NCI-H187 (cell line): ENCODE data around the gene SCML2.
"Not testable (repeated sequence)": the region's sequence is repeated elsewhere in the genome, so short reads cannot be mapped to it uniquely, and the experiment has no call there.

Experiments
- DNase-seq, 2 experiments: peaks; one replicate each; lab custom pipeline; 2025; lab: John Stamatoyannopoulos, UW

The SCML2 gene

DNA sequence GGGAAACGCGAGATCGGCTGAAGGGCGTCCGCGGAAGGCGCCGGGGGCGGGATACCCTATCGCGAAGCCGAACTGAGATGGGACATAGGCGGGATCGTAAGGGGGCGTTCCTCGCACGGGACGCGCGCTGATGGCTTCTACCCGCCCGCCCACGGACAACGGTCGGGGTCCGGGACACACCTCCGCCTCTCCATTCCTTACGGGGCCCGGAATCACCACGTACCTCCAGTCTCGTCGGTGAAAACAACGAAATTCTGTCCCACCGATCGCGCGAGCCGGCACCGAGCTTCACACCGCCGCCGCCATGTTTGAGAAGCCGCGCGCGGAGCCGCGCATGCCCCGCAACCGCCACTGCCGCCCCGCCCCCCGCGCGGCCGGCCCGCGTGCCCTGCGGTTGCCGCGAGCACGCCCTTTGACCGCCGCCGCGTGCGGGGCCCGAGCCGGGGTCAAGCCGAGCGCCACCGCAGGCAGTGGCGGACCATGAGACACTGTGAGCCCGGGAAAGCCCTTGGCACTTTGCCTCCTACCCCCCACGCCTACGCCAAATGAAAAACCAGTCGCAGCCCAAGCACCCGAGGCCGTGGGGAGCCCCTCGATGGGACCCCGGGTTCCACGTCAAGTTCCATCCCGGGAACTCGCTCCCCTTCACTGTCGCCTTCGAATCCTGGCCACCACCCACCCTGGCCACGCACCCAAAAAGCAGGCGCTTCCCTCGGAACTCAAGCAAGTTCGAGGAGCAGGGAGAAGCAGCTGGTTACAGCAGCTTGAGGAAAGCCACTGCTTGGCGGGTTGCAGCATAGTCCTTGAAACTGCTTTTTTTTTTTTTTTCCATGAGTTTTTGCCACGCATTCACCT, at the start of gene SCML2:
Gene SCML2, minus strand, starts transcription at position 320 of the 855 bp plus-strand sequence. CDS start 20,617 bp downstream, outside the sequence.
- DNase-seq: peak in 1 of 2 experiments; percentile 10

DNA sequence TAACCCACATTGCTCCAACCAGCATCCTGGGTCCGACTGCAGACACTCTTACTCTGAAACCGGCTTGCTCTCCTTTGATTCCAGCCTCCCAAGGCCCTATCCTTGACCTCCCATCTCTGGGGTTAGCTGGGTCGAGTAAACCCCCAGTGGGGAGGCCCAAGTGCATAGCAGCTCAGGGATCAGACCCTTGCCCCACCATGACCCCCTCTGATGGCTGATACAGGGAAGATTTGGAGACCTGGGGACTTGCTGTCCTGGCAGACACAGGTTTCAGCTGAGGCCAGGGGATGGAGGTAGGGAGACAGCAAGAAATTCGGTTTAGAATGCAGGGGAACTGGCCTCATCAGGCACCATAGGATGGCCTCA, 47.3 kb upstream of the SCML2 start:
- DNase-seq: no peak

DNA sequence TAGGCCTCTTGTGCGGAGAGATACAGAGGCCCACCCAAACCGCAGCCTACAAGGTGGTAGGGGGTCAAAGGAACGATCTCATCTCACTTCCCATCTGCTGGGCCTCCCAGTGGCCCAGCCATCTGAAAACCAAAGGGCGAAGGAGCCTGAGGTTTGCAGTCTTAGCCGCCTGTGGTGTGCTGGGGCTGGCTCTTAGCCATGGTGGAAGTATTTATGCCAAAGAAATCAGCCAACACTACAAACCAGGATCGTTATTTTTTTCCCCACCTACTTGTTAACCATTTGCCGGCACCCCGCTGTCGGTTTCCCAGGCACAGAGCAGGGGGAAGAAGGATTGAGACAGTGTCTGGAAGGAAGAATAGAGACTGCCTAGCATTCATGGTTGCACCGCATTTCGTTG, 40.0 kb upstream of the SCML2 start:
- no peak for DNase-seq

DNA sequence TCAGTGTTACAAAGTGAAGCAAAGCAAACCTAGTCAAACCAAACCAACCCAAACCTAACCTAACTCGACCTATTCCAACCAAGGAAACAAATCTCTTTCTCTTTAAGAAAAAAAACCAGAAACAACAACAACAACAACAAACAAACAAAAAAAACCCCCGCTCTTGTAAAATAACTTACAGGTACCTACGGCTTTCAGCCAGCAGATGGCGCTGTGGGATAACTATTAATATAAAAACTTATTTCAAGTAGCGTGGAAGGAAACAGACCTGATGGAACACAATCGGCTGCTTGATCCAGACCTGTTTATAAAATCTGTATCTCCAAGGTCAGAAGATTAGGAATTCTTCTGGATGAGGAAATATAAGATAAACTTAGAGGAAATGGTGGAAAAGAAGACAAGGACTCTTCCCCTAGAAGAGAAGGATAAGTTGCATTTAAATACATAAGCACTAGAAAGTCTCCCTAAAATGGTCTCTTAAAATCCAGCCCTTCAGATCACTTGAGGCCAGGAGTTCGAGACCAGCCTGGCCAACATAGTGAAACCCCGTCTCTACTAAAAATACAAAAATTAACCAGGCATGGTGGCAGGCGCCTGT, 36.6 kb upstream of the SCML2 start:
- peak in 1 of 2 experiments; percentile 22 for DNase-seq

DNA sequence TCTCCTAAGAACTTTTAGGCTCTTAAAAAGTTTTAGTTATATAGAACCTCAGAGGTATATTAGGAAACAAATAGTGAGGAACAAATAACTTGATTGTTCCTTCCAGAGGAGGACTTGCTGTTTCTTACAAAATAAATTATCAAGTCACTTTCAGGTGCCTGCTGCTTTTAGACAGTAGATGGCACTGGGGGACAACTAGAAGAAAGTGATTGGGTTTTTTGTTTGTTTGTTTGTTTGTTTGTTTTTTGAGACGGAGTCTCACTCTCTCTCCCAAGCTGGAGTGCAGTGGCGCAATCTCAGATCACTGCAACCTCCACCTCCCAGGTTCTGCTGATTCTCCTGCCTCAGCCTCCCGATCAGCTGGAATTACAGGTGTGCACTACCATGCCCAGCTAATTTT, 35.5 kb upstream of the SCML2 start:
- DNase-seq: no peak

DNA sequence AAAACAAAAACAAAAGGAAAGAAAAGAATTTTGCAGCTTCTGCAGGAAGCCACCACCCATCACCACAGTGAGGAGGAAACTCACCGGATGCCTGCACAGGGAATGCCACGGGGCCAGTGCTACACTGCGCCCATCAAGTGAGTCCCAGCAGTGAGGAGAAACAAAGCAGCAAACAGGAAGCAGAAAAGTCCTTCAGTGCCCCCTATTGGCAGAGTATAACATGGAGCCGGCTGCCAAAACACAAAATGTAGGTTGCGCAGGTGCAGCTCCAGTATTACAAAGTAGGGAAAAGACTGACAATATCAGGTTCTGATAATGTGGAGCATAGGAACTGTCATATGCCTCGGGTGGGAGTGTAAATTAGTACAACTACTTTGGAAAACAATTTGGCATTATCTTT, 23.3 kb upstream of the SCML2 start:
- DNase-seq: peak in 1 of 2 experiments; percentile 13

DNA sequence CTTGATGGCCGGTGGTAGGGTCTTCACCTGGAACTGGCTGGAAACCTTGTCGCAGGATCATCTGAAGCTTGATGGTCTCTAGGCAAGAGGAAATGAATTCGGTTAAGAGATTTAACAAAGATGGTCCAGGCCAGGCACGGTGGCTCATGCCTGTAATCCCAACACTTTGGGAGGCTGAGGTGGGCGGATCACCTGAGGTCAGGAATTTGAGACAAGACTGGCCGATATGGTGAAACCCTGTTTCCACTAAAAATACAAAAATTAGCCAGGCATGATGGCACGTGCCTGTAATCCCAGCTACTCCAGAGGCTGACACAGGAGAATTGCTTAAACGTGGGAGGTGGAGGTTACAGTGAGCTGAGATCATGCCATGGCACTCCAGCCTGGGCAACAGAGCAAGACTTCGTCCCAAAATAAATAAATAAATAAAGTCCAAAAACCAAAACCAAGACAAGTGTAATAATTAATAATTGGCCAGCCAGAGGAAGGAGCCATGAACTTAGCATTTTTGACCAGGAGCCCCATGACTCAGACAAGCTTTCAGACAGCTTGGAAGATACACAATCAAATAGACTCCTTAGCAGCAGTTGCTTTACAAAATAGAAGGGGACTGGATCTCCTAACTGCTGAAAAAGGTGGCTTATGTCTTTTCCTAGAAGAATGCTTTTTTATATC, 20.8 kb upstream of the SCML2 start:
- not testable (repeated sequence) for DNase-seq

DNA sequence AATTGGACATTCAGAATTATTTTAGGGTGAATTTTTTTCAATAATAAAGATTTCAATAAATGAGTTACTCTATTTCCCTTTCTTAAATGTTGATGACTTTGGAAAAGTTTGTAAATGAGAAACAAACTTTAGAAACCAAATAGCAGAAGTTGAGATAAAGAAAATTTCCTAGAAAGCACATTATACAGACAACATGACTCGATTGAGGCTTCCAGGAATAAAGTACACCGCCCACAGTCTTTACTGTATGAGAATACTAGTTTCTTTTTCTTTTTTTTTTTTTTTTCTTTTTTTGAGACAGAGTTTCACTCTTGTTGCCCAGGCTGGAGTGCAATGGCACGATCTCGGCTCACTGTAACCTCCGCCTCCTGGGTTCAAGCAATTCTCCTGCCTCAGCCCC, 14.6 kb upstream of the SCML2 start:
- DNase-seq: not testable (repeated sequence)

DNA sequence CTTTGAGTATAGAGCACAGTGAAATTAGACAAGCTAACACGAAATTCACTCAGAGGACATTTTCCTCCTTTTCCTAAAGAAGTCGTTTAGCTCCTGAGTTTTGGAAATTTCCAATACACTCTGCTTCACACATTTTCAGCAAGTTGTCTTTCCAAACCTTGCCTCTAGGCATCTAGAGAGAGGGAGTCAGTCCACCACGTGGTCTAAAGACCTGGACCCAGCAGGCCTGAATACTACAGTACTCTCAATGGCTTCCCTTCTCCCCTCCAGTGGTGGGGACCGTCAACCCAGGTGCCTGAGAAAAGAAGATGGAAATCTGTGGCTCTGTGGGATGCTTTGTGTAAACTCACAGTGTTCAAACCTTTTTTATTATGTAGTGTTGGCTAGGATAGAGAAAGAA, 13.9 kb upstream of the SCML2 start:
- DNase-seq: no peak

DNA sequence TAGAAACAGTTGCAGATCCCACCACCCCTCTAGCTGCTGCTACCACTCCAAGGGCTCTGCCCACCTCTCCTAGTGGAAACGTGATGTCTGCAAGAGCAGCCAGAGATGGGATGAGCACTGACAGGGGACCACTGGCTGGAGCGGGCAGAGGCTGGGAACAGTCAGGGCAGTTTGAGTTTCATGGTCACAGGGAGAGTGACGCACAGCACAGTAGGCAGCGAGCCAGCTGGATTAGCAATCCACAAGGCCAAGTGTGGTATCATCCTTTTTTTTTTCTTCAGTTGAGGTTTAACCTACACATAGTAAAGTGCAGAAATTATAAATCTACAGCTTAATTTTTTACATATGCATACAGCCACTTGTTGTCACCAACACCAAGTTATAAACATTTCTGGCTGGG, 6.4 kb upstream of the SCML2 start:
- no peak for DNase-seq

DNA sequence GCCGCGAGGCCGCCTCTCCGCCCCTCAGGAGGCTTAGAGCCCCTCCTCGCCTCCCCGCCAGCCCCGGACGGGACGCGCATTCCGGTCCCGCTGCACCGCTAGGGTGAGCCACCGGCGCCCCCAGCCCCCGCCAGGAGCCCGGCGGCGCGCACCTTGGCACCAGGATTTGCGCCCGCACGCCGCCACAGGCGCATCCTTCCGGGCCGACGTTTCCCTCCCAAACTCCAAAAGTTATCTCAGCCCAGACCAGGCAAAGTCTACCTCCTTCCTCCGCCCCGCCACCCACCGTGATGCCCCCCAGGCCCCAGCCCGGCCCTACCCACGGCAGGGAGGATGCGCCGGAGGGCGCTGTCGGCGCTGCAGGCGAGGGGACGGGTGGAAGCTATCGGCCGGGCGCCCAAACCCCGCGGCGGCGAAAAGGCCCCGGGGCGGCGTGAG, 538 bp downstream of the SCML2 start:
- DNase-seq: no peak

DNA sequence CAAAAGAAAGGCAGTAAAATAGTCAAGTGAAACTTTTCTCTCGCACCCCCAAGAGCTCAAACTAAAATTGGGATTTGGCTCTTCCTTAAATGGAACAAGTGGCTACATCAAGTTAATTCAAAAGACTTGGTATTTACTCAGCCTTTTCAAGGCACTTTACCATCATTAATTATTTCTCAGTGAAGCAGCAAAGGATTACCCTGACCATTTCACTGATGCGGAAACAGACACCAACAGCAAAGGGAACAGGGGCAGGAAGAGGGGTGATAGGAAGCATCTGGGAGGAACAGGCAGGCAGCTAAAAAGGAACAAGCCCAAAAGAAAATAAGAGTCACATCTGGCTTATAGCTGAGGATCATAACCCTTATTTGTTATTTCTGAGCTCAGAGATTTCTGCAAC, 2.7 kb downstream of the SCML2 start:
- no peak for DNase-seq

DNA sequence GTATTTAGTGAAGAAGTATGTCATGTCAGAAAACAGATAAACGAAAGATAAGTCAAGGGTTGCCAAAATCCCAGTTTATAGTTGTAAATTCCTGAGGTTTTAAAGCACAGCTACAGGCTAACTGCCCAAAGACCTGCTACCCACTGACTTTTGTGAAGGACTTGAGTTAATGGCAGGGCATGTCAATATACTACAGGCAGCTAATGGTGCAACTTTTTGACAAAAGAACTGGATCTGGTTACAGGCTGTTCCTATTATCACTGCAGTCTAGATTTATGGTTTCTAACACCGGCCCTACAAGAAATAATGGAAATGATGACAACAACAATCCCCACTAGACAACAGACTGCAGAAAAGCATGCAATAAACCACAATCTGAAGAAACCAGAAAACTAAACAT, 6.4 kb downstream of the SCML2 start:
- no peak for DNase-seq

DNA sequence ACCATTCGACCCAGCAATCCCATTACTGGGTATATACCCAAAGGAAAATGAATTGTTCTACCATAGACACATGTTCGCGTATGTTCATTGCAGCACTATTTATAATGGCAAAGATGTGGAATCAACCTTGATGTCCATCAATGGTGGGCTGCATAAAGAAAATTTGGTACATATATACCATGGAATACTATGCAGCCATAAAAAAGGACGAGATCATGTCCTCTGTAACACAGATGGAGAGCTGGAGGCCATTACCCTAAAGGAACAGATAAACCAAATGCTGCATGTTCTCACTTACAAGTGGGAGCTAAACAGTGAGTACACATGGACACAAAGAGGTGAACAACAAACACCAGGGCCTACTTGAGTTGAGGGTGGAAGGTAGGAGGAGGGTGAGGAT, 45.1 kb downstream of the SCML2 start:
- no peak for DNase-seq

DNA sequence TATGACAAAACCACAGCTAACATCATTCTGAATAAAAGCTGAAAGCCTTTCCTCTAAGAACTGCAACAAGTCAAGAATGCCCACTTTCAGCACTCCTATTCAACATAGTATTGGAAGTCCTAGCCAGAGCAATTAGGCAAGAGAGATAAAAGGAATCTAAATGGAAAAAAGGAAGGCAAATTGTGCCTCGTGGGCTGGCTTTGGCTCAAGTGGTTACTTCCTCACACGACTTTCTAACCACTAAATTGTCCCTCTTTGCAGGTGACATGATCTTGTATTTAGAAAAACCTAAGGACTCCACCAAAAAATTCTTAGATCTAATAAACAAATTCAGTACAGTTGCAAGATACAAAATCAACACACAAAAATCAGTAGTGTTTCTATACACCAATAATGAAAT, 57.2 kb downstream of the SCML2 start:
- no peak for DNase-seq

DNA sequence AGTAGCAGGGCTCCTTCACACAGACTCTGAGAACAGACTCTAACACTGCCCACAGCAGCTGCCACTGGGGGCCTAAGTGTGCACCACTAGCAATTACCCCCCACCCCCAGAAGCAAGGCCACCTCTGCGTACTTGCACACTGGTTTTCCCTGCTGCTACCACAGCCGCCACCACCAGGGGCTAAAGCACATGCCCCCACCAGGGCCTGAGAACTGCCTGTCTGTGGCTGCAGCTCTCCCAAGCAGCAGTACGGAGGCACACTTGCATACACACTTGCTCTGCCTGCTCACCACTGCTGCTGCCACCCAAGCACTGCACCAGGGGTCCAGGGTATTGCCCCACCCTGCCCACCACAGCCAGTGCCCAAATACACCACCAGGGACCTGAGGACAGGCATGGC, 59.6 kb downstream of the SCML2 start:
- no peak for DNase-seq

DNA sequence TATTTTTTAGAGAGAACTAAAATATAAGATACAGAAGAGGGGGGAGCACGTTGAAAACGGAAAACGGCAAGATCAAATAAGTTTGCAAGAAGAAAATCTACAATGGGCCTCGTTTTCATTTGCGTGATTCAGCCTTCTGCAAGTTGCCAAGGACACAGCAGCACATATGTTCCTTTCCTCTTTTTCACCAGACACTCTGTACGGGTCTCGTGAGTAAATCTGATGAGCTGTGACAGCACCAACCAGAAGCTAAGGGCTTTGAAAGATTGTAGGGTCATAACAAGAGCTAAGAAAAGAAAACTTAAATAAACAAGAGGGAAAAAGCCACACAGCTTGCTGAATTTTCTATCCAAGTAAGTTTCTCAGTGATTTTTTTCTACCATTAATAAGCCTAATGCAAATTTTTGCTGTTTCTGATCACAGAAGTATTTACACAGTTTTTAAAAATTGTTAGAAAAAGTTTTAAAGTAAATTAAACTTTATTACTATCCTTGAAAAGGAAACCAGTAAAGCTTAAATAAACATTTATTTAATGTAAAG, 63.4 kb downstream of the SCML2 start:
- DNase-seq: no peak

DNA sequence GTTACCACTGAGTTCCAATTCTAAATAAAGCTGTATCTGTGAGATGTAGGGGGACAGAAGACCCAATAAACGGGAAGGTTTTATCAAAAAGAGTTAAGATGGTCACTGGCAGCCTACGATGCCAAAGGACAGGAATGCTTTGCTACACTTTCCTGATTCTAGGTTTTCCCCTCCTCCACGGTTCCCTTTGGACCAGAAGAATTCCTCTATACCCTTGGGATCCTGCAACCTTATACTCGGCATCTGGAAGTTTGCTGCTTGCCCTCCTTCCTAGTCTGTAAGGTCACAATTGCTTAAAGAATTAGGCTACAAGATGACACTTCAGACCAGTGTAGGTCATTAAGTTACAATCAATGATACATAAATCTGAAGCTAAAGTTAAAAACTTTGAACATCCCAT, 64.3 kb downstream of the SCML2 start:
- DNase-seq: no peak

DNA sequence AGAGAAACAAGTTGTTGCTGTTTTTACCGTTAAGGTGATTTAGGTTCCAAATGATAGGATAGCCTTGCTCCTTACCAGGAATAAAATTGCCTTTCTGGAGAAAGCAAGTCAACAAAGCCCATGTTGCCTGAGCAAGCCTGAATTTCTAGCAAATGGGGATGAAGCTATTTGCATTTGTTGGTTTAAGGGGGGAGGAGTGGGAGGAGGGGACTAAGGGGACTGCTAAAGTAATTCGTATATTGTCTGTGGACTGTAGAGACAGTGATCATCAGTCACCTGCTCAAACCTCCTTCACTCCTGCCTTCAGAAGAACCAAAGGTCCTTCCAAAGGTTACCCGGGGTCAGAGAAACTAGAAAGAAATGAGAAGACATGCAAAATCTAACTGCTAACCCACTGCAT, 65.8 kb downstream of the SCML2 start:
- DNase-seq: no peak

DNA sequence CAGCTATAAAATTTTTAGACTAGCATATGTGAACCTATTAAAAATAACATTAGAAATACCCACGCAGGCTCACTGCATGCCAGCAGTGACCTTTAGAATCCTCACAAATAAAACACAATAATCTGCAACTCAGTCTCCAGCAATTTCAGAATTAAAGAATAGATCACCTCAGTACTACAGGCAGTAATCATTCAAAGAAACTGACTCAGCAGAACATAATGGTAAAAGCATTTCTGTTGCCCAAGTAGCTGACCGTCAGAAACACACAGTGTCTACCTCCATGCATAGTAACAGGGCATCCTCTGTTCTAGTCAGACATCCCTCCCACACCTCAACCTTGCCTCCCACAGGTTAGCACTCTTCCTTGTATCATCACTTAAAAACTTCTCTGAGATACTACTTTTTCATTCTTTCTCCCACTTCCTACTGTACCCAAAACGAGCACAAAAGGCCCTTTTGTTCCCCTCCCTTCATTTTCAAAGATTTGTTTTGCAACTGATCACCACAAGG, 68.1 kb downstream of the SCML2 start:
- no peak for DNase-seq

DNA sequence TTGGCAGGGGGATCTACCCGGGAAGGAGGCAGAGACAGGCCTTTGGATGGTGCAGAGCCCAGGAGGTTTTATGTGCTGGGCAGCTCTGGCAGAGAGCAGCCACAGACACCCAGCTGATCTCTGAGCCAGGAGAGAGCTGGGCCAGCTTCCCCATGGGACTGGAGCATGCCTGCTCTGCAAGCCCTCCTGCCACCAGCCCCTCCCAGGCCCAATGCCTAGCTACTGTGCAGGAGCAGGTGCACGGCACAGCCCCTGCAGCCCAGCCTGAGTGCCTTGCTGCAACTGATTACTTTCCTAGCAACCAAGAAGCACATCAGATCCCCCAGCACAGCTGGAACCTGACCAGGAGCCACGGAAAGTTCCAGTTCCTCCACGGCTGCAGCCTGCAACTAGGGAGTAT, 76.0 kb downstream of the SCML2 start:
- DNase-seq: no peak

DNA sequence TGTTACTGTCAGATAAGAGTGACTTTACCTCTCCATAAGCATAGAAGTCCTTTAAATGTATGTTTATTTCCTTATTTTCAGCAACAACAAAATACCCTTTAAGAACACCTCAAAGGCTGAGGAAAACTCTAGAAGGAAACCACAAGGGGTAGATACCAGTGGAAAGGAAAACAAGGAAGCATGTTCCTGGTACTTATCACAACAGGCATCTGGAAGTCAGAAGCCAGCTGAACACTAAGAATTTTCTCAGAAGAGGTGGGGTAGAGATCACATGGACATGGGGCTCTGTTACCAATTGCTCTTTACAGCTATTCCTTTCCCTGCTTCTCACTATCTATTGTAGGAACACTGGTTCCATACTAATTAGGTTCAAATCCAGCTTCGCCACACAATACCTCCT, 82.3 kb downstream of the SCML2 start:
- DNase-seq: no peak

DNA sequence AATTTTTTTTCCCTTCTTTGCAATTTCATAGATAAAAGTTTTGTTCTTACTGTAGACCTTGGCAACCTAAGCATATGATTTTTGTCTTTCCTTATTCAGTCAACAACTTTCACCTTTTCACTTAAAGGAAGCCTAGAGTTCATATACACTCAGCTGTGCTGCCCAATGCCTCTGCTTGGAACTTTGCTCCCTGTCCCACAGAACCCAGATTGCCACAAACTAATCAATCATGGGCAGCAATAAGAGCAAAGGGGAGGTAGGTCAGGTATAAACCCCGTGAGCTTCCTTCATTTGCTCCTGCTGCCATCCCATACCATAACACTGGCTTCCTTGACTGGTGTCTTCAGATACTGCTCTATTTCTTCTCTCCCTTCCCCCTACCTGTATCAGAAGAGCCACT, 82.8 kb downstream of the SCML2 start:
- DNase-seq: no peak
